Measurements from ENCODE around the gene DCAF8. TPM values are rescaled to one million over a fixed set of nuclear protein-coding genes. Genes with fewer than 3 reads are reported as not detected.

Gene DCAF8
- total RNA-seq, 1 donor from 2014 or later = 163 TPM

- Mint-ChIP-seq H3K36me3 (ENCODE audit: unreplicated experiment) (no peaks in the 10 kb centered on the region), H3K27ac (ENCODE audit: unreplicated experiment) (no peak overlapping the region), H3K4me1 (ENCODE audit: unreplicated experiment) (no peaks in the 10 kb centered on the region), H3K4me3 (ENCODE audit: unreplicated experiment) (no peak overlapping the region), H3K27me3 (ENCODE audit: unreplicated experiment) (peaks cover 37% of the 10 kb centered on the region), H3K9me3 (ENCODE audit: unreplicated experiment) (no peaks in the 10 kb centered on the region)
- DNase-seq (ENCODE audit: extremely low spot score, unreplicated experiment) = no peak
- no peak for TF ChIP-seq CTCF (IDR thresholded peaks at IDR 0.05)
Measured at GRCh38 chr1:160177667-160178066, 84.7 kb downstream of the DCAF8 start.

GRCh38 chr1:160177231-160177630 lies 85.1 kb downstream of the DCAF8 start:
- Mint-ChIP-seq H3K9me3 (ENCODE audit: unreplicated experiment) (no peaks in the 10 kb centered on the region), H3K27ac (ENCODE audit: unreplicated experiment) (no peak overlapping the region), H3K4me1 (ENCODE audit: unreplicated experiment) (no peaks in the 10 kb centered on the region), H3K36me3 (ENCODE audit: unreplicated experiment) (no peaks in the 10 kb centered on the region), H3K4me3 (ENCODE audit: unreplicated experiment) (no peak overlapping the region), H3K27me3 (ENCODE audit: unreplicated experiment) (peaks cover 39% of the 10 kb centered on the region)
- no peak for DNase-seq (ENCODE audit: extremely low spot score, unreplicated experiment)
- no peak for TF ChIP-seq CTCF (IDR thresholded peaks at IDR 0.05)

GRCh38 chr1:160171980-160172379 lies 90.4 kb downstream of the DCAF8 start:
- Mint-ChIP-seq H3K4me1 (ENCODE audit: unreplicated experiment) (peaks cover 40% of the 10 kb centered on the region), H3K27me3 (ENCODE audit: unreplicated experiment) (peaks cover 23% of the 10 kb centered on the region), H3K36me3 (ENCODE audit: unreplicated experiment) (no peaks in the 10 kb centered on the region), H3K27ac (ENCODE audit: unreplicated experiment) (no peak overlapping the region), H3K9me3 (ENCODE audit: unreplicated experiment) (no peaks in the 10 kb centered on the region), H3K4me3 (ENCODE audit: unreplicated experiment) (no peak overlapping the region)
- TF ChIP-seq CTCF (IDR thresholded peaks at IDR 0.05) = no peak
- no peak for DNase-seq (ENCODE audit: extremely low spot score, unreplicated experiment)

GRCh38 chr1:160171354-160171753 lies 91.0 kb downstream of the DCAF8 start:
- H3K4me1 Mint-ChIP-seq (ENCODE audit: unreplicated experiment) = peaks cover 40% of the 10 kb centered on the region

More at GRCh38 chr1:160171354-160171753, 91.0 kb downstream of the DCAF8 start:
- H3K9me3 Mint-ChIP-seq (ENCODE audit: unreplicated experiment) = no peaks in the 10 kb centered on the region
- H3K27me3 Mint-ChIP-seq (ENCODE audit: unreplicated experiment) = peaks cover 26% of the 10 kb centered on the region
- no peak overlapping the region for H3K27ac Mint-ChIP-seq (ENCODE audit: unreplicated experiment)
- DNase-seq (ENCODE audit: extremely low spot score, unreplicated experiment) = no peak
- H3K36me3 Mint-ChIP-seq (ENCODE audit: unreplicated experiment) = no peaks in the 10 kb centered on the region
- TF ChIP-seq CTCF (IDR thresholded peaks at IDR 0.05) = no peak
- no peak overlapping the region for H3K4me3 Mint-ChIP-seq (ENCODE audit: unreplicated experiment)
